NK-92 treated with Interleukin-12 subunit alpha and Interleukin-12 subunit beta, amount 100 ng/mL, for 24 hours (cell line): ENCODE measurements around the gene RPL10A.

ENCODE experiments used
- DNase-seq: peaks from one replicate; lab custom pipeline; 2025; lab: John Stamatoyannopoulos, UW

RPL10A gene

DNA sequence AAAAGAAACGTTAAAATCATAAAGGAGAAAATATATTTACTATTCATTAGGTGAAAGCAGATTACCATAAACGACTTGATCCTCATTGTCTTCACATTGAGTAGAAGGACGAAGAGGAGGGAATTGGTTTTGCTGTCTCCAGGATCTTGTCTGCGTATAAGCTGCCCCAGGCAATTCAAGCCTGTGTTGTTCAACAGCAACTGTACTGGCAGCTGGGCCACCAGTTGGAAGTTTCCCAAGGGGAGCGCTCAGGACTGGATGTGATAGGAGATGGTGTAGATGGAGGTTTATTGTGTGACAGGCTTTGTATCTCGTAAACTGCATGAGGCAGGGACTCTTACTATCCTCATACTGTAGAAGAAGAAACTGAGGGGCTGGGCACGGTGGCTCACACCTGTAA is 20.0 kb upstream of the RPL10A start:
- no peak for DNase-seq

DNA sequence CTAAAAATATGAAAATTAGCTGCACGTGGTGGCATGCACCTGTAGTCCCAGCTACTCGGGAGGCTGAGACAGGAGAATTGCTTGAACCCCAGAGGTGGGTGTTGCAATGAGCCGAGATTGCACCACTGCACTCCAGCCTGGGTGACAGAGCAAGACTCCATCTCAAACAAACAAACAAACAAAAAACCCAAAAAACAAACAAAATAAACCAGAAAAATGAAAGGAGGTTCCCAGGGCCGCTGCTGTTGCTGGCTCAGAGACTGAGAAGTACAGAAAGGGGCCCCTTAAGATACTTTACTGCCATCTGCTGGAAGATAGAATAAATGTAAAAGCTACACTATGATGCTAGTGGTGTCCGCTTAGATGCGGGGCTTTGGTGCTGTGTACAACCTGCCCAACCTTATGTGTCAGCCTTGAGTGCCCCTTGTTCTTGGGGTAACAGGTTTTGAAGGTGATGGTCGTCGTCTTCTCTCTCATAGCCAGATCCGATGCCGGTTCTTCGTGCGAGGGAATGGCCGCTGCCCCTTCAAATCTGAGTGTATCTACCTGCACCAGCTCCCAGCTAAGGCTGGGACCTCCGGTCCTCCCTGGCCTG is 18.8 kb upstream of the RPL10A start:
- no peak for DNase-seq

- DNase-seq = no peak
Measured at GRCh38 chr6:35451354-35452182, 16.6 kb upstream of the RPL10A start.

DNA sequence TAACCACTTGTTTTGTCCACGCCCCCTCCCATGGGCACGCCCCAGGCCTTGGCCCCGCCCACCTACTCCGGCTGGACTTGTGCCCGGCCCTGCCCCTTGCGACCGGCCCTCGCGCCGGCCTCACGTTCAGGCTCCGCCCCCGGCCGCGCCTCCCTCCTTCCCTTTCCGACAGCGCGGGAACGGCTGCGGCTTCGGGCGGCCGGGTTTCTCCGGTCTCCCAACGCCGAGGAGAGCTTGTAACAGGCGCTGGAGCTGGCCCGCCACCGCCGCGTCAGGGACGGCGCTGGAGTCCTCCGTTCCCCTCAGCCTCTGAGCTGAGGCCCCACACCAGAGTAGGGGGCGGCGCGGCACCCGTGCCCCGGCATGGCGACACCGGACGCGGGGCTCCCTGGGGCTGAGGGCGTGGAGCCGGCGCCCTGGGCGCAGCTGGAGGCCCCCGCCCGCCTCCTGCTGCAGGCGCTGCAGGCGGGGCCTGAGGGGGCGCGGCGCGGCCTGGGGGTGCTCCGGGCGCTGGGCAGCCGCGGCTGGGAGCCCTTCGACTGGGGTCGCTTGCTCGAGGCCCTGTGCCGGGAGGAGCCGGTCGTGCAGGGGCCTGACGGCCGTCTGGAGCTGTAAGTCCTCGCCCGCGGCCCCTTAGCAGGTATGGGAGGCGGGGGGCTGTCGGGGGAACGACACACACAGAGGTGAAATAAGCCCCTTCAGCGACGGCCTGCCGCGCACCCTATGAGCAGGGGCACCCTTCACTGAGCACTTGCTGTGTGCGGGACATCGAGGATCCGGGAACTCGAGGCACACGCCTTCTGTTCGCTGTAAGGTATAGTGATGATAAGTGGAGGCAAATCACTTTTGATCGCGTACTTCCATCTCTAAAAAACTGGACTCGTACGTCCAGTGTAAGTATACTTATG is 15.8 kb upstream of the RPL10A start, which contains the start of gene FANCE:
FANCE (plus strand) TSS at position 156 of the 908 bp plus-strand sequence; CDS start at position 364, 208 bp downstream.
- DNase-seq = peak; percentile 91

- no peak for DNase-seq
Measured at GRCh38 chr6:35453236-35453635, 15.0 kb upstream of the RPL10A start.

- DNase-seq = no peak
Measured at GRCh38 chr6:35454391-35455110, 13.7 kb upstream of the RPL10A start.

DNA sequence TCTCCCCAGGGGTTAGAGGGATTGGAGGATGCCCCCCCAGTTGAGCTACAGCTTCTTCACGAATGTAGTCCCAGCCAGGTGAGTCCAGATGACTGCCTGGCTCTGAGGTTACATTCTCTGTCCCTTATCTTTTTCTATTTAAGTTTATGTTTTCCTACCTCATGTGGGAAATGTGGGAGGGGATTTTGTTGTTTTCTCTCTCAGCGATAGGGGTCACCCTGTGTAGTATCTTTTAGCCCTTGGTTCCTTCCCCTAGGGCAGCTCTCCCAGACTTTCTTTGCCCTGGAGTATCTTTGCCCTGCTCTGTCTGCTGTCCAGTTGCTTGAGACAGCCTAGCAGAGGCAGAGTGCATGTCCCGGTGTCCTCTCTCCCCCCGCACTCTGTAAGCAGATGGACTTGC is 10.3 kb upstream of the RPL10A start:
- no peak for DNase-seq

DNA sequence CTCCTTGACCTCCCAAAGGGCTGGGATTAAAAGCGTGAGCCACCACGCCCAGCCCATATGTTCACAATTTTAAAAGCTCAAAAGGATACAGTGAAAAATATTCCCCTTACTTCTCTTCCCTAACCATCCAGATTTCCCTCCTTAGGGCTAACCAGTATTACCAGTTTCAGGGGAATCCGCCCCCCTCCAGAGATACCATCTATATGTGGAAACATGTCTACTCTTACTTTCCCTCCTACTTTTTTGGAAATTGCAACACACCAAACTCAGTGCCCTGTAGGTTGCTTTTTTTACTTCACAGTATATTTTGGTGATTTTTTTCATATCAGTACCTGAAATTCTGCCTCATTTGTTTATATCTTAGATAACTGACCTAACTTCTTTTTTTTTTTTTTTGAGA is 6.9 kb upstream of the RPL10A start:
- DNase-seq = no peak

DNA sequence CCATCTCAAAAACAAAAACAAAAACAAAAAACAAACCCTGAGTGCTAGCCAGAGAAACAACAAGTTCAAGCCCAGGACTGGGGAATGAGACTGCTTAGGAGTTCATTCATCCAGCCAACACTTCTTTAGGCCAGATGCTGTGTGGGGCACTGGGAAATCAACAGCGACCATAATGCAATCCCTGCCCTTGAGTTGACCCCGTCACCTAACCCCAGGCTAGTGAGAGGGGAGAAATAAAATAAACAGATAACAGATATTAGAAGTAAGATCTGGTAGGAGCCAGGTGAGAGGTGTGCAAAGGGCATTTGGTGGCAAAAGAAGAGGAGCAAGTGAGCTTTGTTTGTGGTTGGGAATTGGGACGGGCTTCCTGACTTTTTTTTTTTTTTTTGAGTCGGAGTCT is 4.9 kb upstream of the RPL10A start:
- DNase-seq = no peak

DNA sequence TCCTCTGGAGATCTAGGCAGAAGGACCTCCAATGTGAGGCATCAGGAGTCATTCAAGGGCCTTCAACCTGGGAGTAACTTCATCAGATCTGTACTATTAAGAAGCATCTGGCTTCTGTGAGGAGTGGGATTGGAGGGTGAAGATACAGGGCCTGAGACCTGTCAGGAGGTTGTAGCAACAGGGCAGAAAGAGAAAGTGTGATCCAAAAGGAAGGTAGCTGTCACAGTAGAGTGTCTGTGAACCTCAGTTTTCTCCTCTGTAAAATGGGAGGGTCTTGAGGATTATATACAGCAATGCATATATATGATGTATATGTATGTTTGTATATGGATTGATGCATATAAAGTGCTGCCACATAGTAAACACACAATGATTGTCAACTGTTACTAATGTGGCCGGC is 2.6 kb upstream of the RPL10A start:
- no peak for DNase-seq

- no peak for DNase-seq
Measured at GRCh38 chr6:35468980-35469750, 964 bp downstream of the RPL10A start.

DNA sequence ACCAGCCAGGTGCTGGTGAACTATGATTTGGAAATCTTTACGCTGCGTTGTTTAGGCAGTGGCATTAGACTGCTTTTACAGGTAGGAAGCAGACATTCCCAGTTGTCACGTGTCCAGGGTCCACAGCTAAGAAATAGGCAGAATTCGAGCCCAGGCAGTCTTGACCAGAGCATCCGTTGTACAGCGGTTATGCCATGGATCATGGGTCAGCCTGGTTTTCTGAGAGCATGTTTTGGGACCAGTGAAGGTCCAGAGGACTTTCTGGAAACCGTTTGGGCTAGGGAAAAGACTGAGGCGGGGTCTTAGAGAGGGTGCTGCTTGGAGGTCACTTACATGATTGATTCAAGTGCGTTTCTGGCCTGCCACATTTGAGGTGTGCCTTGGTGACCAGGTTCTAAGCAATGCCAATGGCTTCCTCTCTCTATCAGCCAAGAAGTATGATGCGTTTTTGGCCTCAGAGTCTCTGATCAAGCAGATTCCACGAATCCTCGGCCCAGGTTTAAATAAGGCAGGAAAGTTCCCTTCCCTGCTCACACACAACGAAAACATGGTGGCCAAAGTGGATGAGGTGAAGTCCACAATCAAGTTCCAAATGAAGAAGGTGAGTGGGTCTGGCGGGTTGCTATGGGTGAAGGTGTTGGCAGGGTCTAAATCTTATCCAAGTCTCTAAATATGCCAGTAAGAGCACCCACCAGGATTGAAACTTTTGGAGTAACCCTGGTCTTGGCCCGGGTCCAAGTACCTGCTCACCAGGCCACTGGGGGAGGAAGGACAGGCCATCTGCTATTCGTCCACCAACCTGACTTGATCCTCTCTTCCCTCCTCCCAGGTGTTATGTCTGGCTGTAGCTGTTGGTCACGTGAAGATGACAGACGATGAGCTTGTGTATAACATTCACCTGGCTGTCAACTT is 1.8 kb downstream of the RPL10A start:
- no peak for DNase-seq

- DNase-seq = no peak
Measured at GRCh38 chr6:35470663-35471120, 2.5 kb downstream of the RPL10A start.

- no peak for DNase-seq
Measured at GRCh38 chr6:35471836-35472345, 3.7 kb downstream of the RPL10A start.

DNA sequence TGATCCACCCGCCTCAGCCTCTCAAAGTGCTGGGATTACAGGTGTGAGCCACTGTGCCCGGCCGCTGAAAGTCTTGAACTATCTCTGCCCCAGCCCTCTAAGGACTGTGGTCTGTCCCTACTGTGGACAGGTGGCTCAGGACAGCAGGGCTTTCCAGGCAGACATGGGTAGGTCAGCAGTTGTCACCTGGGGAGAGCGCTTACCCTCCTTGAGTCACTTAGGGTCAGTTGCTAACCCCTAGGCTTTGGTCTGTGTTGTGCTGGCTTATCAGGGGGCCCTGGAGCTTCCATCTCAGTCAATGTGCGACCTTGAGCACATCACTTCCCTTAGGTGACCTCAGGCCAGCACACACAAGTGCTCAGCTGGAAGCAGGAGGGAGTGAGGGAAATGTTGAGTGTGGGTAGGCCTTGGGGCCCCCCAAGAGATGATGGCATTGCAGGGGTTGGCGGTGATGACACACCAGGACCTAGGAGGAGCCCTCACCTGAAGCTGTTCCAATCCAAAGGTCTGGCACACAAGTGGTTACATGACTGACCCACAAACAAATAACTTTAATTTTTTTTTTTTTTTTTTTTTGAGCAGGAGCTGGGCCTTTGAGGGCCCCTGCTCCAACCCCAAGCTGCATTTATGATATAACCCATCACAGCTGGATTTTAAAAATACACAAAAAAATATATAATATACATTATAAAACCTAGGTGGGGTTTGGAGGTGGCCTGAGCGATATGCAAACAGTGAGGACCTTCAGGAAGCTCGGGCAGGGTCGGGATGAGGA is 5.1 kb downstream of the RPL10A start:
- DNase-seq = no peak

GRCh38 chr6:35473850-35474130 is 5.6 kb downstream of the RPL10A start:
- DNase-seq = no peak

- no peak for DNase-seq
Measured at GRCh38 chr6:35474131-35474941, 6.1 kb downstream of the RPL10A start.

DNA sequence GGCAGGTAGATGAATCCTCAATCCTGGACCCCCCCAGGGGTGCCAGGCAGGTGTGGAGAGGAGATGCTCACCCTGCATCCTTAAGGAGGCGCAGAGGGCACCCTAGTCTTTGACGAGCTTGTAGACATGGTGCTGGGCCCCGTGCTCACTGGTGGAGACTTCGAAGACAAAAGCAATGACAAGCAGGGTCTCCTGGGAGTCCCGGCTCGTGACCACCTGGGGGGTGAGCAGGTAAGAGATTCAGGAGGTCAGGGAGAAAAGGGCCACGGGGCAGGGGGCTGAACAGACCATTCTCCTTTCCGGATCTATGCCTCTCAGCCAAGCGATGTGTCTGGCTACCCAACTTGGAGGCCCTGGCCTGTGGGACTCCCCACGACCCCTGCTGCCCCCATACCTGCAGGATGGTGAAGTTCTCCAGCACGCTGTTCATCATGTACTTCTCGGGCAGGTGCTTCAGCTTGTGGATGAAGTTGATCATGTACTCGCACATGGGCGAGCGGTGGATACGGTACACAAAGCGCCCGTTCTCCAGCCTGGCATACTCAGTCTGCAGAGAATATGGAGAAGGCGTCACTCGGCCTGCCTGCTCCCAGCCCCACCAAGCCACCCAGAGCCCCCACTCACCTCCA is 6.9 kb downstream of the RPL10A start:
- no peak for DNase-seq
